ENCODE measurements around the gene CRIP1.

CRIP1 gene

DNA sequence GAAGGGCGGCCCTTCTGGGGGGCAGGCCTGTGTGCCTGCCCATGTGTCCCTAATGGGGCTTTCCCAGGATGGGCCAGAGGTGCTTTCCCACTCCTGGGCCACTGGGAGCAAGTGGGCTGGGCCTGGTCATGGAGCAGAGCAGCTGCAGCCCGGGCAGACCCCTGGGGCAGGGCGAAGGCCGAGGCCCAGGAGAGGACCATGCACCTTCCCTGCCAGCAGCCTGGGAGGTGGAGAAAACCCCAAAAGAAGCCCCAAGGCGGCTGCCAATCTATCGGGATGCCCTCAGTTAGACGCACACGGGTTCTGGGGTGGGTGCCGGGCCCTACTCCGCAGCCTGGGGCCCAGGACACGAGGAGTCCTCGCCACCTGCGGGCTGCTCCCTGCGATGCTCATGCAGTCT, 28.1 kb upstream of the CRIP1 start:
- H3K27me3 ChIP-seq: no peaks in the 10 kb centered on the region
- no peak for TF ChIP-seq CTCF (IDR thresholded peaks at IDR 0.05)
- H3K9me3 ChIP-seq: no peaks in the 10 kb centered on the region
- no peak overlapping the region for H3K4me3 ChIP-seq
- DNase-seq: no peak
- H3K36me3 ChIP-seq: peaks cover 39 to 87% (median 80%) of the 10 kb centered on the region in 3 donors
- intact Hi-C loops (cut with DNase I; ENCODE audit: low total_unique reads): no loop called here
- no peak overlapping the region for H3K27ac ChIP-seq
- H3K4me1 ChIP-seq: no peaks in the 10 kb centered on the region

DNA sequence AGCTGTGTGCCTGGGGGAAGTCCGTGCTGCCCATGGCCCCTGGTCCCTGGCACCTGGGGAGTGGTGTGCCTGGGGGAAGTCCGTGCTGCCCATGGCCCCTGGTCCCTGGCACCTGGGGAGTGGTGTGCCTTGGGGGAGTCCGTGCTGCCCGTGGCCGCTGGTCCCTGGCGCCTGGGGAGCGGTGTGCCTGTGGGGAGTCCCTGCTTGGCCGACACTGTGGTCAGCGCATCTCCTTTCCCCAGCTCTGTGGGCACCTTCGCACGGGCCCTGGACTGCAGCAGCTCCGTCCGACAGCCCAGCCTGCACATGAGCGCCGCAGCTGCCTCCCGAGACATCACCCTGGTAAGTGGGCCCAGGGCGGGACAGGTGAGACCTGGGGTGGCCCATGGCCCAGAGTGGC, 26.6 kb upstream of the CRIP1 start:
- Histone ChIP-seq H3K36me3 (peaks cover 40 to 87% (median 81%) of the 10 kb centered on the region in 3 donors), H3K4me3 (no peak overlapping the region), H3K27ac (no peak overlapping the region), H3K9me3 (no peaks in the 10 kb centered on the region), H3K4me1 (peaks cover 0 to 1% (median 0%) of the 10 kb centered on the region in 4 donors), H3K27me3 (no peaks in the 10 kb centered on the region)
- no peak for DNase-seq
- TF ChIP-seq CTCF (IDR thresholded peaks at IDR 0.05): no peak
- intact Hi-C loops (cut with DNase I; ENCODE audit: low total_unique reads): no loop called here

DNA sequence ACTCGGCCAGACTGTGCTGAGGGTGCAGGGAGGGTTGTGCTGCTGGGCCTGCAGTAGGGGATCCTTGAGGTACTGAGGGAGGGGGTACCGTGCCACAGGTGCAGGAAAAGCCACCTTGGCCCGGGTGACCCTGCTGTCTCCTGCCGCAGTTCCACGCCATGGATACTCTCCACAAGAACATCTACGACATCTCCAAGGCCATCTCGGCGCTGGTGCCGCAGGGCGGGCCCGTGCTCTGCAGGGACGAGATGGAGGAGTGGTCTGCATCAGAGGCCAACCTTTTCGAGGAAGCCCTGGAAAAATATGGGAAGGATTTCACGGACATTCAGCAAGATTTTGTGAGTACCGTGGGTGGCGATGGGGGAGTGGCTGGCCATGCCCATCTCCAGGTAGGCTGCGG, 26.1 kb upstream of the CRIP1 start:
- Histone ChIP-seq H3K36me3 (peaks cover 35 to 87% (median 80%) of the 10 kb centered on the region in 3 donors), H3K9me3 (no peaks in the 10 kb centered on the region), H3K27ac (no peak overlapping the region), H3K27me3 (no peaks in the 10 kb centered on the region), H3K4me1 (peaks cover 0 to 6% (median 2%) of the 10 kb centered on the region in 4 donors), H3K4me3 (no peak overlapping the region)
- no peak for TF ChIP-seq CTCF (IDR thresholded peaks at IDR 0.05)
- DNase-seq: no peak
- intact Hi-C loops (cut with DNase I; ENCODE audit: low total_unique reads): no loop called here

- H3K27ac ChIP-seq: no peak overlapping the region
- no peak for TF ChIP-seq CTCF (IDR thresholded peaks at IDR 0.05)
- no peak for DNase-seq
- peaks cover 0 to 19% (median 8%) of the 10 kb centered on the region in 4 donors for H3K4me1 ChIP-seq
- no peaks in the 10 kb centered on the region for H3K9me3 ChIP-seq
- intact Hi-C loops (cut with DNase I; ENCODE audit: low total_unique reads): no loop called here
- no peak overlapping the region for H3K4me3 ChIP-seq
- no peaks in the 10 kb centered on the region for H3K27me3 ChIP-seq
- peaks cover 30 to 87% (median 75%) of the 10 kb centered on the region in 3 donors for H3K36me3 ChIP-seq
These were observed 24.8 kb upstream of the CRIP1 start for GRCh38 chr14:105461903-105462302.

- no peak for DNase-seq
- no peak overlapping the region for H3K27ac ChIP-seq
- no peak overlapping the region for H3K4me3 ChIP-seq
- H3K36me3 ChIP-seq: peaks cover 30 to 77% (median 68%) of the 10 kb centered on the region in 3 donors
- H3K4me1 ChIP-seq: peaks cover 0 to 45% (median 27%) of the 10 kb centered on the region in 4 donors
- TF ChIP-seq CTCF (IDR thresholded peaks at IDR 0.05): no peak
- no peaks in the 10 kb centered on the region for H3K27me3 ChIP-seq
- no peaks in the 10 kb centered on the region for H3K9me3 ChIP-seq
- intact Hi-C loops (cut with DNase I; ENCODE audit: low total_unique reads): no loop called here
These were observed 22.2 kb upstream of the CRIP1 start for GRCh38 chr14:105464501-105464900.
